Thymus (tissue), 11 donors: Measurements from ENCODE around the gene HBA2. TPM values are rescaled to one million over a fixed set of nuclear protein-coding genes. Genes with fewer than 3 reads are reported as not detected.
"Not testable (repeated sequence)": the region's sequence is repeated elsewhere in the genome, so short reads cannot be mapped to it uniquely, and the experiment has no call there.

Experiments used
- DNase-seq, 9 donors: peaks; one replicate each; pipeline ENCODE4 v3.0.0-alpha.2; 2013; ENCODE audit warnings: low spot score in 9 of 9, low read depth in 6 of 9, missing footprints in 1 of 9
- H3K27ac ChIP-seq, 2 donors: one replicate each; pipeline ENCODE4 v1.5.1; 2013; ENCODE audit warnings: control low read depth in 1 of 2, low read depth in 1 of 2, low read length in 1 of 2, mild to moderate bottlenecking in 1 of 2, moderate library complexity in 1 of 2
- H3K27me3 ChIP-seq, 2 donors: one replicate each; pipeline ENCODE4 v1.5.1; 2013; ENCODE audit warnings: low read length in 1 of 2; ENCODE audit not compliant: control insufficient read depth in 2 of 2, insufficient read depth in 1 of 2
- H3K36me3 ChIP-seq, 2 donors: one replicate each; pipeline ENCODE4 v1.5.1; 2013; ENCODE audit warnings: low read length in 1 of 2, mild to moderate bottlenecking in 1 of 2, moderate library complexity in 1 of 2; ENCODE audit not compliant: control insufficient read depth in 2 of 2, insufficient read depth in 2 of 2
- H3K4me1 ChIP-seq, 2 donors: one replicate each; pipeline ENCODE4 v1.5.1; 2013; ENCODE audit warnings: low read length in 2 of 2; ENCODE audit not compliant: control insufficient read depth in 2 of 2, insufficient read depth in 2 of 2
- H3K4me3 ChIP-seq, 2 donors: one replicate each; pipeline ENCODE4 v1.5.1; 2013; ENCODE audit warnings: low read length in 2 of 2, control low read depth in 1 of 2, mild to moderate bottlenecking in 1 of 2
- H3K9me3 ChIP-seq, 2 donors: one replicate each; pipeline ENCODE4 v1.5.1; 2013; ENCODE audit warnings: low read length in 1 of 2, mild to moderate bottlenecking in 1 of 2; ENCODE audit not compliant: control insufficient read depth in 2 of 2, insufficient read depth in 1 of 2
- WGBS: extraction: QIAGEN DNeasy Blood & Tissue Kit; methylation state at CpG from one replicate; pipeline ENCODE4 v1.1.7; 2013; 5-methylcytosine and 5-hydroxymethylcytosine counted together
- polyA plus RNA-seq: library from polyadenylated mRNA; stranded (reverse); fragments of 200-250 nt; gene quantifications from one replicate; pipeline ENCODE4 v1.2.3, GENCODE V29; 2013
- total RNA-seq: library from RNA; stranded (reverse); fragments of 120-200 nt; gene quantifications from one replicate; pipeline ENCODE4 v1.2.4, GENCODE V29; 2013
- donor health status: healthy.

HBA2 gene
- total and polyA plus RNA-seq, 2 donors: 19.8 to 595 TPM

DNA sequence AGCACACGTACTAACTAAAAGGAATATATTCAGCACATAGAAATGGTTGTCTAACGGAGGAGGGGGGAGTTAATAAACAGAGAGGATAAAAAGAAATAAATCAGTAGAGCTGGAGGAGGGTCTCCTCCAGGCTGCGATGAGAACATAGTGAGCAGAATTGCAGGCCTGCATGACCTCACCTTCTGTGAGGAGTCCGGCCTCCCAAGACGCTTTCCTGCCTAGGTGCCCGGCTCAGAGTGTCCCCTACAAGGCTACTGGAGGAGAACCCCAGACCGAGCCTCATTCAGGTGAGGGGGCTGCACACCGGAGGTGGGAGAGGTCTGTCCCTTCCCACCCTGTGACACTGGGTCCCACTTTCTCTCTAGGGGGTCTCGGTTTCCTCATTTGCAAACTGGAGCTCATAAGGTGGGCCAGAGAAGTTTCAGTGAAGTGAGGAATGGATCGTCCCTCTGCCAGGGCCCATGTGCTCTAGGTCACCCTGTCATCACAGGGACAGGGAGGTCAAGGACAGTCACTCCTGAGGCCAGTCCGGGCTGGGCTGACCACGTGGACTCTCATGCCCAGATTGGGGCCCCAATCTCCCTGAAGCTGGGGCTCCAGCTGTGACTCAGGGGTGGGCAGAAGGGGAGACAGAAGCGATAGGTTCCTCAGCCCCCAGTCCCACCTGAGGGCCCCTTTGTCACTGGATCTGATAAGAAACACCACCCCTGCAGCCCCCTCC lies 10.2 kb upstream of the HBA2 start:
- H3K4me3 ChIP-seq: no peak overlapping the region
- H3K27me3 ChIP-seq: peaks cover 36 to 70% of the 10 kb centered on the region in 2 donors
- DNase-seq: no peak
- H3K4me1 ChIP-seq: peaks cover 0 to 8% of the 10 kb centered on the region in 2 donors
- H3K36me3 ChIP-seq: no peaks in the 10 kb centered on the region
- 95% methylated on average over 13 of the region's 13 CpGs for WGBS
- no peak overlapping the region for H3K27ac ChIP-seq
- peaks cover 1 to 17% of the 10 kb centered on the region in 2 donors for H3K9me3 ChIP-seq

DNA sequence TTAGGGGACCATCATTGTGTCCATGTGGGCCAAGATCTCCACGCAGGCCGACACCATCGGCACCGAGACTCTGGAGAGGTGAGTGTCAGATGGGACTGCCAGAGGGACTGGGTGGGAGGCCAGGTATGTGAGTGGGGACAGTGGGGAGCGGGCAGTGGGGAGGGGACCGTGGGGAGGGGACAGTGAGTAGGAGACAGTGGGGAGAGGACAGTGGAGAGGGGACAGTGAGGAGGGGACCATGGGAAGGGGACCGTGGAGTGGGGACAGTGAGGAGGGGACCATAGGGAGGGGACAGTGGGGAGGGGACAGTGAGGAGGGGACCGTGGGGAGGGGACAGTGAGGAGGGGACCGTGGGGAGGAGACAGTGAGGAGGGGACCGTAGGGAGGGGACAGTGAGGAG lies 9.5 kb upstream of the HBA2 start:
- H3K4me3 ChIP-seq, DNase-seq, H3K27ac ChIP-seq, H3K36me3 ChIP-seq, H3K4me1 ChIP-seq: not testable (repeated sequence)
- WGBS: 95% methylated on average over 10 of the region's 10 CpGs
- Histone ChIP-seq H3K27me3 (peaks cover 41 to 72% of the 10 kb centered on the region in 2 donors), H3K9me3 (peaks cover 1 to 17% of the 10 kb centered on the region in 2 donors)

DNA sequence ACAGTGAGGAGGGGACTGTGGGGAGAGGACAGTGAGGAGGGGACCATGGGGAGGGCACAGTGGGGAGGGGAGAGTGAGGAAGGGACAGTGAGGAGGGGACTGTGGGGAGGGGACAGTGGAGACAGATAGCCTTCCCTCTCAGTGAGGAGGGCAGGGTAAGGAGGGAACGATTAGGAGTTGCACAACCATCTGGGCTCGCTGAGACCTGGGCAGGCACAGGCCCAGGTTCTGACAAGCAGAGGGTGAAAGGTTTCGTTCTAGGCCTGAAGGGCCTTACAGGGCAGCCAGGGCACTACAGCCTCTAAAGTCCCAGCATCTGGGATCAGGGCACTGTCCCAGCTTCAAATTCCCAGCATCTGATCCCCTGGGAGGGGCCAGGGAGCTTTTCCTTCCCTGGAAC lies 9.0 kb upstream of the HBA2 start:
- H3K4me3 ChIP-seq, H3K36me3 ChIP-seq, H3K4me1 ChIP-seq, DNase-seq, H3K27ac ChIP-seq: not testable (repeated sequence)
- WGBS: 71% methylated on average over 2 of the region's 3 CpGs
- Histone ChIP-seq H3K9me3 (peaks cover 1 to 17% of the 10 kb centered on the region in 2 donors), H3K27me3 (peaks cover 40 to 72% of the 10 kb centered on the region in 2 donors)

DNA sequence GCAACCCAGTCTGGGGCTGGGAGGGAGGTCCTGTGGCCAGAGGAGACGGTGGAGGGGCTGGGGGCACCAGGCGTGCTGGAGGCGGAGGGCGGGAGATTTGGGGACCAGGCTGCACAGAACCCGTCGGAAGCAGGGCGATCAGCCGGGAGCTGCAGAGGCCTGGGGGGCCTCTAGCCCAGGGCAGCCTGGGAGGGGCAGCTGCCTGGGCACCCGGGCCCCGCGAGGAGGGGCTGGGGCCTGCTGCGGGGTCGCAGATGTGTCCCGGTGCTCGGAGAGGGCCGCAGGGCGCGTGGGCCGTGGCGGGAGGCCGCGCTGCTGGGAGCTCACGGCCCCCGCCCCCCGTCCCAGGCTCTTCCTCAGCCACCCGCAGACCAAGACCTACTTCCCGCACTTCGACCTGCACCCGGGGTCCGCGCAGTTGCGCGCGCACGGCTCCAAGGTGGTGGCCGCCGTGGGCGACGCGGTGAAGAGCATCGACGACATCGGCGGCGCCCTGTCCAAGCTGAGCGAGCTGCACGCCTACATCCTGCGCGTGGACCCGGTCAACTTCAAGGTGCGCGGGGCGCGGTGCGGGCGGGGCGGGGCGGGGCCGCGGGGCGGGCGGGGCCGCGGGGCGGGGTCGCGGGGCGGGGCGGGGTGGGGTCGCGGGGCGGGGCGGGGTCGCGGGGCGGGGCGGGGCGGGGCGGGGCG lies 8.4 kb upstream of the HBA2 start:
- H3K36me3 ChIP-seq, H3K27ac ChIP-seq, DNase-seq, H3K4me1 ChIP-seq, H3K4me3 ChIP-seq: not testable (repeated sequence)
- 2% methylated on average over 18 of the region's 80 CpGs for WGBS
- Histone ChIP-seq H3K27me3 (peaks cover 44 to 75% of the 10 kb centered on the region in 2 donors), H3K9me3 (peaks cover 1 to 17% of the 10 kb centered on the region in 2 donors)

DNA sequence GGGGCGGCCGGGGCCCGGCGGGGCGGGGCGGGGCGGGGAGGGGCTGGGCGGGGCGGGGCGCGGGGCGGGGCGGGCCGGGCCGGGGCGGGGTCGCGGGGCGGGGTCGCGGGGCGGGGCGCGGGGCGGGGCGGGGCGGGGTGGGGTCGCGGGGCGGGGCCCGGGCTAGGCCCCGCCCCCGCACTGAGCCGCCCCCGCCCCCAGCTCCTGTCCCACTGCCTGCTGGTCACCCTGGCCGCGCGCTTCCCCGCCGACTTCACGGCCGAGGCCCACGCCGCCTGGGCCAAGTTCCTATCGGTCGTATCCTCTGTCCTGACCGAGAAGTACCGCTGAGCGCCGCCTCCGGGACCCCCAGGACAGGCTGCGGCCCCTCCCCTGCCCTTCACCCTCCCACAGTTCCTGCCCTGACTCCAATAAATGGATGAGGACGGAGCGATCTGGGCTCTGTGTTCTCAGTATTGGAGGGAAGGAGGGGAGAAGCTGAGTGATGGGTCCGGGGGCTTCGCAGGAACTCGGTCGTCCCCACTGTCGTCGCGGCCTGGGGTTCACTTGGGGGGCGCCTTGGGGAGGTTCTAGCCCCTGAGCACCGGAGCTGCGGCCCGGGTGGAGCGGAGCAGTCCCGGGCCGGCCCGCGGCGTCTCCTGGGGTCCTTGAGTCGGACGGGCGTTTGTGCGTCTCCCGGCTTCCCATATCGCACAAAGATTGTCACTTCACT lies 7.7 kb upstream of the HBA2 start:
- H3K27me3 ChIP-seq: peaks cover 45 to 75% of the 10 kb centered on the region in 2 donors
- WGBS: 5% methylated on average over 51 of the region's 77 CpGs
- peak overlapping the region in 1 of 2 donors; percentile 18 for H3K4me3 ChIP-seq
- H3K27ac ChIP-seq: peak overlapping the region in 1 of 2 donors; percentile 11
- H3K36me3 ChIP-seq: no peaks in the 10 kb centered on the region
- H3K9me3 ChIP-seq: peaks cover 1 to 17% of the 10 kb centered on the region in 2 donors
- peaks cover 0 to 8% of the 10 kb centered on the region in 2 donors for H3K4me1 ChIP-seq
- DNase-seq: no peak

DNA sequence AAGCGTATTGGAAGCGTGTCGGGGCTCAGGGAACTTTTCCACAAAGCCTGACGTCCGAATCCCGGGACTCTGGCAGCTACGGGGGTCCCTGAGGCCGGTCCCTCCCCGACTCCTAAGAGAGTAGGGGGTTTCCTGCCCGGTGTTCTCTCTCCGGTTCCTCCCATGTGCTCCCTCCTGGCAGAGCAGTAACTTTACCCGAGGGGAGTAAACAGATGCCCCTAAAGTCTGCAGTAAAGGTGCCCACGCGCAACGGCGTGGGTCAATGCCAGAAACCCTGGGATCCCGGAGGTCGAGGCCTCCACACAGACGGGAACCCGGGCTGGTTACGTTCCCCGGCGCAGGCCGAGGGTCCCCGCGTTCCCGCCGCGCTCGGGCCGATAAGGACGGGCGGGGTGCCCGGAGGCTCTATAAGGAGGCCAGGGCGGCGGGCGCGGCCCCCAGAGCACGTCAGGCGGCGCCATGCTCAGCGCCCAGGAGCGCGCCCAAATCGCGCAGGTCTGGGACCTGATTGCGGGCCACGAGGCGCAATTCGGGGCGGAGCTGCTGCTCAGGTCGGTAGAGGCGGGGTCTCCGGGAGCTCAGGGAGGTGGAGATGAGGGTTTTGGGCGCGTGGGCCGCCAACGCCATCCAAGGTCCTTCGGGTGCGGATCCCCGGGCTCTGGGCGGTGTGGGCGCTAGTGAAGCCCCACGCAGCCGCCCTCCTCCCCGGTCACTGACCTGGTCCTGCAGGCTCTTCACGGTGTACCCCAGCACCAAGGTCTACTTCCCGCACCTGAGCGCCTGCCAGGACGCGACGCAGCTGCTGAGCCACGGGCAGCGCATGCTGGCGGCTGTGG lies 6.9 kb upstream of the HBA2 start, which contains the start of gene HBM:
TSS of gene HBM (plus strand) at position 440 of the 836 bp plus-strand sequence. CDS start at position 460, 20 bp downstream.
- Histone ChIP-seq H3K9me3 (peaks cover 1 to 17% of the 10 kb centered on the region in 2 donors), H3K27ac (peak within 1 kb of the TSS in 1 of 2 donors; percentile 11), H3K36me3 (no peaks in the 10 kb centered on the region), H3K27me3 (peaks cover 50 to 78% of the 10 kb centered on the region in 2 donors), H3K4me1 (peaks cover 0 to 8% of the 10 kb centered on the region in 2 donors), H3K4me3 (peak within 1 kb of the TSS in 1 of 2 donors; percentile 18)
- WGBS: 5% methylated on average over 75 of the region's 75 CpGs
- no peak for DNase-seq

DNA sequence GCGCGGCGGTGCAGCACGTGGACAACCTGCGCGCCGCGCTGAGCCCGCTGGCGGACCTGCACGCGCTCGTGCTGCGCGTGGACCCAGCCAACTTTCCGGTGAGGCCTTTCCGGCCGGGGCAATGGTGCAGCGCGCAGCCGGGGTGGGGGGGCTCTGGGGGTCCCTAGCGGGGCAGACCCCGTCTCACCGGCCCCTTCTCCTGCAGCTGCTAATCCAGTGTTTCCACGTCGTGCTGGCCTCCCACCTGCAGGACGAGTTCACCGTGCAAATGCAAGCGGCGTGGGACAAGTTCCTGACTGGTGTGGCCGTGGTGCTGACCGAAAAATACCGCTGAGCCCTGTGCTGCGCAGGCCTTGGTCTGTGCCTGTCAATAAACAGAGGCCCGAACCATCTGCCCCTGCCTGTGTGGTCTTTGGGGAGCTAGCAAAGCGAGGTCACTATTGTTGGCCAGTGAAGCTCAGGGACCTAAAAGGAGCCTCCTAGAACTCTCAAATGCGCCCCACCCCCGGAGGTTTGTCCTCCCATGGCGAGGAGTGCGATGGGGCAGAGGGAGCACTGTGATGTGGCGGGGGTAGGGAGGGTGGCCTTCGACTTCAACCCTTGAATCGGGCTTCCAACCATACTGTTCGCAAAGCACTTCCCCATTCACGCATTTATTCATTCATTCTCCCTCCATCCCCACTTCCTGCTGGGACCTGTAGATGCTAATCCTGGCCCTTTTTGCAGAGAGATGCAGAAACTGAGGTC lies 6.1 kb upstream of the HBA2 start:
- 7% methylated on average over 45 of the region's 45 CpGs for WGBS
- H3K27me3 ChIP-seq: peaks cover 51 to 78% of the 10 kb centered on the region in 2 donors
- DNase-seq: no peak
- peaks cover 0 to 8% of the 10 kb centered on the region in 2 donors for H3K4me1 ChIP-seq
- H3K27ac ChIP-seq: no peak overlapping the region
- no peak overlapping the region for H3K4me3 ChIP-seq
- peaks cover 1 to 17% of the 10 kb centered on the region in 2 donors for H3K9me3 ChIP-seq
- H3K36me3 ChIP-seq: no peaks in the 10 kb centered on the region

DNA sequence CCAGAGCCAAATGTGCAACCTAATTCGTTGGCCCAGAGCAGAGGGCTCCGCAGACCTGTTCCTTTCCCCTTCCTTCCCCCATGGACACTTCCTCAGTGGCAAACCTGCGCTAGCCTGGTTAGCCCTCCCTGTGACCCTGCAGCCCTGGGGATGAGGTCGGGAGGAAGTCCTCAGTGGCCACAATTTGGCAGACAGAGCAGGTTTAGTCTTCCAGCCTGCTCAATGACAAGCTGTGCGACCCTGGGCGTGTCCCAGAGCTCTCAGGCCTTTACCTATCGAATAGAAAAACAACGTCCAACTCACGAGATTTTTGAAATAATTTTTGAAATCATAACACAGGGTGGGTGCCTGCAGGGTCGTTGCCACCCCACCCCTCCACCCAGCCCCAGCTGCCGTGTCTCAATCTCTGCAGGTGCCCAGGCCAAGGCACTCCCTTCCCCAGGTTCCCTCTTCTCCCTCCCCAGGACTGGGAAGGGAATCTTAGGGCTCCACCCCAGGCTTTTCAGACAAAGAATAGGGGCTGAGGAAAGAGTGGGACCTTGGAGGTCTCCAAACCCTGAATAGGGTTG lies 5.5 kb upstream of the HBA2 start:
- peaks cover 1 to 17% of the 10 kb centered on the region in 2 donors for H3K9me3 ChIP-seq
- H3K36me3 ChIP-seq: no peaks in the 10 kb centered on the region
- no peak for DNase-seq
- H3K4me1 ChIP-seq: peaks cover 0 to 8% of the 10 kb centered on the region in 2 donors
- peaks cover 54 to 76% of the 10 kb centered on the region in 2 donors for H3K27me3 ChIP-seq
- whole genome bisulfite sequencing: 18% methylated on average over 11 of the region's 11 CpGs
- no peak overlapping the region for H3K27ac ChIP-seq
- no peak overlapping the region for H3K4me3 ChIP-seq
